Nephron progenitor cell (in vitro differentiated cells): ENCODE results near the gene PATZ1.
A peak's percentile ranks its signal among the peaks of the same experiment; 100 is the strongest.

Experiments
- DNase-seq: peaks from one replicate; pipeline ENCODE4 v3.0.0; 2021
- H3K27ac Mint-ChIP-seq: 2 replicates; pipeline ENCODE4 v1.8.0; 2021; ENCODE audit warnings: mild to moderate bottlenecking, moderate library complexity, mixed read lengths
- H3K27me3 Mint-ChIP-seq: 2 replicates; pipeline ENCODE4 v1.8.0; 2021; ENCODE audit warnings: mild to moderate bottlenecking, low read depth, mixed read lengths; ENCODE audit not compliant: poor library complexity
- H3K36me3 Mint-ChIP-seq: 2 replicates; pipeline ENCODE4 v1.8.0; 2021; ENCODE audit warnings: low read depth, mixed read lengths
- H3K4me1 Mint-ChIP-seq: 2 replicates; pipeline ENCODE4 v1.8.0; 2021; ENCODE audit warnings: mixed read lengths
- H3K4me3 Mint-ChIP-seq: 2 replicates; pipeline ENCODE4 v1.8.0; 2021; ENCODE audit warnings: mild to moderate bottlenecking, moderate library complexity, mixed read lengths
- H3K9me3 Mint-ChIP-seq: 2 replicates; pipeline ENCODE4 v1.8.0; 2021; ENCODE audit warnings: mild to moderate bottlenecking, moderate library complexity, mixed read lengths
- CTCF ChIP-seq: fragments of 200-600 bp; sonication (generic); IDR thresholded peaks from 2 replicates; pipeline ENCODE4 v1.5.0; 2021; ENCODE audit warnings: antibody characterized with exemption

PATZ1 gene

GRCh38 chr22:31289344-31289743 is 56.8 kb downstream of the PATZ1 start:
- peaks cover 53% of the 10 kb centered on the region for H3K4me1 Mint-ChIP-seq
- peaks cover 10% of the 10 kb centered on the region for H3K36me3 Mint-ChIP-seq
- no peak overlapping the region for H3K4me3 Mint-ChIP-seq
- H3K27me3 Mint-ChIP-seq = peaks cover 24% of the 10 kb centered on the region
- TF ChIP-seq CTCF = no peak
- no peak for DNase-seq
- no peak overlapping the region for H3K27ac Mint-ChIP-seq
- H3K9me3 Mint-ChIP-seq = peaks cover 2% of the 10 kb centered on the region

- H3K36me3 Mint-ChIP-seq = peaks cover 10% of the 10 kb centered on the region
- H3K27me3 Mint-ChIP-seq = peaks cover 24% of the 10 kb centered on the region
- H3K9me3 Mint-ChIP-seq = no peaks in the 10 kb centered on the region
- H3K4me1 Mint-ChIP-seq = peaks cover 57% of the 10 kb centered on the region
- no peak for DNase-seq
- no peak overlapping the region for H3K4me3 Mint-ChIP-seq
- no peak for TF ChIP-seq CTCF
- no peak overlapping the region for H3K27ac Mint-ChIP-seq
These were observed 57.5 kb downstream of the PATZ1 start for GRCh38 chr22:31288496-31289240.

GRCh38 chr22:31287818-31288495 is 58.2 kb downstream of the PATZ1 start:
- Mint-ChIP-seq H3K4me3 (no peak overlapping the region), H3K27me3 (peaks cover 23% of the 10 kb centered on the region), H3K4me1 (peaks cover 57% of the 10 kb centered on the region), H3K27ac (no peak overlapping the region), H3K9me3 (no peaks in the 10 kb centered on the region), H3K36me3 (peaks cover 10% of the 10 kb centered on the region)
- TF ChIP-seq CTCF = no peak
- DNase-seq = no peak

GRCh38 chr22:31286360-31287255 is 59.5 kb downstream of the PATZ1 start:
- Mint-ChIP-seq H3K27ac (no peak overlapping the region), H3K4me3 (no peak overlapping the region), H3K27me3 (peaks cover 15% of the 10 kb centered on the region), H3K9me3 (no peaks in the 10 kb centered on the region), H3K36me3 (peaks cover 10% of the 10 kb centered on the region), H3K4me1 (peaks cover 48% of the 10 kb centered on the region)
- TF ChIP-seq CTCF = no peak
- DNase-seq = no peak

- Mint-ChIP-seq H3K27ac (peak overlapping the region; percentile 76), H3K36me3 (no peaks in the 10 kb centered on the region), H3K27me3 (peaks cover 8% of the 10 kb centered on the region), H3K4me3 (no peak overlapping the region), H3K9me3 (no peaks in the 10 kb centered on the region), H3K4me1 (peaks cover 35% of the 10 kb centered on the region)
- TF ChIP-seq CTCF = no peak
- no peak for DNase-seq
These were observed 61.6 kb downstream of the PATZ1 start for GRCh38 chr22:31284281-31285155.
